Measurements from ENCODE around the gene ZBED5.

ZBED5 gene

GRCh38 chr11:10878408-10879214 lies 20.8 kb upstream of the ZBED5 start:
- no peak for DNase-seq (ENCODE audit: low read depth in 2 of 2)

GRCh38 chr11:10876158-10876557 lies 18.3 kb upstream of the ZBED5 start:
- DNase-seq (ENCODE audit: low read depth in 2 of 2) = no peak

- no peak for DNase-seq (ENCODE audit: low read depth in 2 of 2)
Measured at GRCh38 chr11:10875430-10876021, 17.7 kb upstream of the ZBED5 start.

GRCh38 chr11:10872097-10872496 lies 14.2 kb upstream of the ZBED5 start:
- no peak for DNase-seq (ENCODE audit: low read depth in 2 of 2)

GRCh38 chr11:10868352-10868751 lies 10.5 kb upstream of the ZBED5 start:
- no peak for DNase-seq (ENCODE audit: low read depth in 2 of 2)

- DNase-seq (ENCODE audit: low read depth in 2 of 2) = no peak
Measured at GRCh38 chr11:10866893-10867331, 9.1 kb upstream of the ZBED5 start.

GRCh38 chr11:10865837-10866270 lies 8.0 kb upstream of the ZBED5 start:
- no peak for DNase-seq (ENCODE audit: low read depth in 2 of 2)

GRCh38 chr11:10864688-10865087 lies 6.8 kb upstream of the ZBED5 start:
- no peak for DNase-seq (ENCODE audit: low read depth in 2 of 2)

GRCh38 chr11:10862446-10862845 lies 4.6 kb upstream of the ZBED5 start:
- DNase-seq (ENCODE audit: low read depth in 2 of 2) = no peak

GRCh38 chr11:10861799-10862198 lies 3.9 kb upstream of the ZBED5 start:
- no peak for DNase-seq (ENCODE audit: low read depth in 2 of 2)

- DNase-seq (ENCODE audit: low read depth in 2 of 2) = no peak
Measured at GRCh38 chr11:10861047-10861446, 3.2 kb upstream of the ZBED5 start.

GRCh38 chr11:10858439-10859325 lies 829 bp upstream of the ZBED5 start:
- peak in 1 of 2 donors; percentile 26 for DNase-seq (ENCODE audit: low read depth in 2 of 2)

- DNase-seq (ENCODE audit: low read depth in 2 of 2) = no peak
Measured at GRCh38 chr11:10857459-10857708, 469 bp downstream of the ZBED5 start.

GRCh38 chr11:10856689-10857458 lies 979 bp downstream of the ZBED5 start:
- DNase-seq (ENCODE audit: low read depth in 2 of 2) = no peak

- DNase-seq (ENCODE audit: low read depth in 2 of 2) = no peak
Measured at GRCh38 chr11:10855295-10855694, 2.6 kb downstream of the ZBED5 start.

GRCh38 chr11:10847960-10848860 lies 9.6 kb downstream of the ZBED5 start:
- no peak for DNase-seq (ENCODE audit: low read depth in 2 of 2)

- DNase-seq (ENCODE audit: low read depth in 2 of 2) = no peak
Measured at GRCh38 chr11:10846660-10847059, 11.2 kb downstream of the ZBED5 start.

- DNase-seq (ENCODE audit: low read depth in 2 of 2) = no peak
Measured at GRCh38 chr11:10845589-10845988, 12.3 kb downstream of the ZBED5 start.

GRCh38 chr11:10844796-10845195 lies 13.1 kb downstream of the ZBED5 start:
- DNase-seq (ENCODE audit: low read depth in 2 of 2) = no peak

- no peak for DNase-seq (ENCODE audit: low read depth in 2 of 2)
Measured at GRCh38 chr11:10844356-10844755, 13.5 kb downstream of the ZBED5 start.

- no peak for DNase-seq (ENCODE audit: low read depth in 2 of 2)
Measured at GRCh38 chr11:10838881-10839280, 19.0 kb downstream of the ZBED5 start.
